CD1c-positive myeloid dendritic cell (primary cell): ENCODE results near the gene ARF5.
A peak's percentile ranks its signal among the peaks of the same experiment; 100 is the strongest.
"Not testable (repeated sequence)": the region's sequence is repeated elsewhere in the genome, so short reads cannot be mapped to it uniquely, and the experiment has no call there.

Source experiments
- DNase-seq: peaks from one replicate; pipeline ENCODE4 v3.0.0-alpha.2; 2016; ENCODE audit errors: extremely low spot score

Gene ARF5

DNA sequence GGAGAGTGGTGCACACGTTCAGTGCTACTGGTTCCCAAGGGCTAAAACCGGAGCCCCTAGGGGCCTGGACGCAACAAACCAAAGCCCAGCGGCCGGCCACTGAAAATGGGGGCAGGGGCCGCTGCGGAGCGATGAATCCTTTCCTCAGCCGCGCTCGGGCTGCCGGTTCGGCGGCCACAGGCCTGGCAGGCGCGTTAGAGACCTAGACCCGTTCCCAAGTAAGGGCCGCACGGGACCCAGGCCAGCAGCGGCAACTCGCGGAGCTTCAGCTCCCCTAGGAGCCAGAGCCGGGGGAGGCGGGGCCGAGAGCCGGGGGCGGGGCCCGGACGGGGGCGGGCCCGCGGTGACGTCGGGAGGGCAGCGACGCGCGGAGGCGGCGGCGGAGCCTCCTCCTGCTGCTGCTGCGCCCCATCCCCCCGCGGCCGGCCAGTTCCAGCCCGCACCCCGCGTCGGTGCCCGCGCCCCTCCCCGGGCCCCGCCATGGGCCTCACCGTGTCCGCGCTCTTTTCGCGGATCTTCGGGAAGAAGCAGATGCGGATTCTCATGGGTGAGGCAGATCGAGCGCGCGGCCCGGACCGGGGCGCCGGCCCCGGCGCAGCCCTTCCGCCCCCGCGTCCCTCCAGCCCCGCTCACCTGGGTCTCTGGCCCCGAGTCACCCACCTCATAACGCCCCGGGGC is at the start of gene ARF5:
ARF5 (plus strand) TSS at position 393 of the 678 bp plus-strand sequence; CDS start at position 481, 88 bp downstream.
- peak; percentile 94 for DNase-seq

DNA sequence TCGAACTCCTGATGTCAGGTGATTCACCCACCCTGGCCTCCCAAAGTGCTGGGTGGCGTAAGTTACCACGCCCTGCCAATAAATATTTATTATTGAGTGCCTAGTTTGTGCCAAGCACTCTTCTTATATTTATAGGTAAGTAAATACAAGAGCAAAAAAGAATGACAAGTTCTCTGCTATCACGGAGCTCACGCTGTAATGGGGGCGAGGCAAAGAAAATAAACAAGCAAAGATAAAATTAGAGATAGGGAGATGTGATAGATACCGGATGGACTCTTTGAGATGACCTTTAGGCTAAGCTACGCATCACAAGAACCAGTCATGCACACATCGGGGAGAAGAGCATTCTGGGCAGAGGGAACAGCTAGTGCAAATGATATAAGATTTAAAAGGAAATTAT is 49.1 kb upstream of the ARF5 start:
- DNase-seq, result no peak

DNA sequence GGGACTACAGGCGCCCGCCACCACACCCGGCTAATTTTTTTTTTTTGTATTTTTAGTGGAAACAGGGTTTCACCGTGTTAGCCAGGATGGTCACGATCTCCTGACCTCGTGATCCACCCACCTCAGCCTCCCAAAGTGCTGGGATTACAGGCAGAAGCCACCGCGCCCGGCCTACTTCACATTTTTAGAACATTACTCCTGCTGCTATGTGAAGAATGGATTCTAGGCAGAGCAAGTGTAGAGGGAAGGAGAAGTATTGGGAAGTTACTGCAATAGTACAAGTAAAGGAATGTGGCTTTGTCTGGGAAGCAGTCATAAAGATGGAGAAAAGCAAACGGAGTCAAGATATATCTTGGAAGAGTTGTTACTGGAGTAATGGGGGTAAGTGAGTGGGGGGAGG is 47.8 kb upstream of the ARF5 start:
- DNase-seq, result not testable (repeated sequence)

DNA sequence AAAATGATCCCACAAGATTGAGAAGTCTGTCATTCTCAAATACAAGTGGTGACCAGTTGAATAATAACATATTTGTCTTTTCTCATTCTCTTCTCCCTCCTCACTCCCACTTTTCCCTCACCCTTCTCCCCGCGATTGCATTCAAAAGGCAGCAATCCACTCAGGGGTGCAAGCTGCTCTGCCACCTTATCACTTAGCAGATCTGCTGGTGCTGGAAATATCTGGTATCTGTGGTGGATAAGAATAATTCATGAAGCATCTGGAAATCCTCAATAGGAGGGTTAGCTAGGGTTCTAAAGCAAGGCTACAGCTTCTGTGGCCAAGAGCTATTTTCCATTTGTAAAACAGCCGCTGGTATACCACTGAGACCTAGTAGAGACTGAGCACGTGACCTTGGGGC is 46.7 kb upstream of the ARF5 start:
- DNase-seq, result no peak

GRCh38 chr7:127546313-127546712 is 41.9 kb upstream of the ARF5 start:
- DNase-seq, result no peak

DNA sequence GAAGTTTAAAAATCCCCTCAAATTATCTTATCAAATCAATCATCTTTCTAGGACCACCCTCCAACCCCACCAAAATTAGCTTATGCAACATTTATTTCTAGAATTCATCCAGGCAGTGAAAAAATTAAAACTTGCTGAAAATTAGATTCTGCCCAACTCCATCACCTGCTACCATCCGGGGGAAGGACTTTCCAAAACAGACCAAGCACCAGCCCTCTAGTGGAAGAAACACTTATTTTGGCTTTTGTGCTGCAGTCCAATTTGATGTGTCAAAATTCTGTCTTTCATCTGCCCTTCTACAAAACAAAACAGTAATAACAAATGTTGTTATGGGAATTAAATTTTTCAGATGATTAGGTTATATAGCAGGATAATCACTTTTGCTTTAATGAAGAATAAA is 38.0 kb upstream of the ARF5 start:
- DNase-seq, result no peak

DNA sequence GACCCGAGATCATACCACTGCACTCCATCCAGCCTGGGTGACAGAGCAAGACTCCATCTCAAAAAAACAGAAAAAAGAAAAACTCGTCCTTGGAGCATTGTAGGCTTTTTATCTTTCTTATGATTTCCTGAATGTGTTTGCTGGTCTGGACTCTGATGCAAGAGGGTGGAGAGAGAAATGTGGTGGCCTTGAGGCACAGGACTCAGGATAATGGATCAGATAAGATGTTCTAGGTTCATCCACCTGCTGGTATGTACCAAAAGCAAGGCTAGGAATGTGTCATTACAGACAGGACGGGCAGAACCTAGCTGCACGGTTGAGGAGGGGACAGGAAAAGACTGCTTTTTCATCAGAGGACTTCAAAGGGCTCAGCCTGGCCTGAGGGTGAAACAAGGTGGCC is 36.3 kb upstream of the ARF5 start:
- DNase-seq, result no peak

- no peak for DNase-seq
Measured at GRCh38 chr7:127556404-127556803, 31.8 kb upstream of the ARF5 start.

DNA sequence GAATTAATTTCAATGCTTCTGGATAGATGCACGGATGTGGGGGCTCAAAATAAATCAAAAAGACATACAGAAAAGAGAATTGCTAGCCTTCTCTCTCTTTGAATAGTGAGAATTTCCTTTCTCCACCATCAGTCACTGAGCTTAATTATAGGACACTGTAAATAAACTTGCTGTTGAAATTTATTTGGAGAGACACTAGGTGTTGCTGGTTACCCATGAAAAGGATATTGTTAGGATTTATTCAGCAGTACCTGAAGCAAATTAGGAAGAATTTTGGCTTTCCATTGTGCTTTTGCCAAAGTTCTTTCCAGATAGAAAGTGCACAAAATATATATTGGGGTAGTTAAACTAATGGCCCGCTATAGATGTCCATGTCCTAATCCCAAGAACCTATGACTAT is 30.4 kb upstream of the ARF5 start:
- no peak for DNase-seq

DNA sequence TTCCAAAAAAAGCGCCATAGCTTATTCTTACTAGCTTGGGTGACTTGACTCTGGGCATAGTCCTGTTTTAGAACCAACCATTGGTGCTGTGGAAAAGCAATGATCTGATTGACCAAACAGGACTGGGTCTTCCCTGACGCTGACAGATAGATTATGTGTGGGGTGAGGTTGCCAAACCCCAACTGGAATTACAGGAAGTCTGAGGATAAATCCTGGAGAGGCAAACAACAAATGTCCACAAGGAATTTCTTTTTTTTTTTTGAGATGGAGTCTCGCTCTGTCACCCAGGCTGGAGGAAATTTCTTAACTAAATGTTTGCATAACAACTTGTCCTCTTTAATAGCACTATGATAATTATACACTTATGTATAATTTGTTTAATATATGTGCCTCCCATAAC is 22.0 kb upstream of the ARF5 start:
- no peak for DNase-seq

- not testable (repeated sequence) for DNase-seq
Measured at GRCh38 chr7:127568034-127568433, 20.2 kb upstream of the ARF5 start.

DNA sequence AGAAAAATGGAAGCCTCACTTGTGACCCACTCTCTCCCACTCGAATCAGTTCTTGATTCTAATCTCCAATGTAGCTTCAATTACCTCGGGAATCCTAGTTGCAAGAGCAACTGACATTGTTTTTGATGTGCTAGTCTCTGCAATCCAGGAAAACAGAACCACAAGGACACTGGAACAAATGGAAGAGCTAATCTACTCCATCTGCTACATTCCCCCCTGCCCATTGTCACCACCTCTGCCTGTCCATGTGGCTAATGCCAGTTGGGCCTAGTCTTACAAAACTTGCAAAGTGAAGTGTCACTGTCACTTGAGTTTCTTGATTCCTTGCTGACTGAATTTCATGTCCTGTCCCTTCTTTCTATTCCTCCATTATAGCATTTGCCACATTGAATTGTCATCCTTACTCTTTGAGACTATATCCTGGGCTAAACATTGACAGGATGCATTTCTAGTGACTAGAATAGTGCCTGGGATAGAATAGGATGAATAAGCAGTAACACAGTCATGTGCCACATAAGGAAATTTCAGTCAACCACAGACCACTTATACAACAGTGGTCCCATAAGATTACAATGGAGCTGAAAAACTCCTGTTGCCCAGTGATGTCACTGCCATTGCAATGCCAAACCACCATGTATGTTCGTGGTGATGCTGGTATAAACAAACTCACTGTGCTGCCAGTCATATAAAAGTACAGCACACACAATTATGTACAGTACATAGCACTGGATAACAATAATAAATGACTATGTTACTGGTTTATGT is 16.3 kb upstream of the ARF5 start:
- DNase-seq, result no peak

DNA sequence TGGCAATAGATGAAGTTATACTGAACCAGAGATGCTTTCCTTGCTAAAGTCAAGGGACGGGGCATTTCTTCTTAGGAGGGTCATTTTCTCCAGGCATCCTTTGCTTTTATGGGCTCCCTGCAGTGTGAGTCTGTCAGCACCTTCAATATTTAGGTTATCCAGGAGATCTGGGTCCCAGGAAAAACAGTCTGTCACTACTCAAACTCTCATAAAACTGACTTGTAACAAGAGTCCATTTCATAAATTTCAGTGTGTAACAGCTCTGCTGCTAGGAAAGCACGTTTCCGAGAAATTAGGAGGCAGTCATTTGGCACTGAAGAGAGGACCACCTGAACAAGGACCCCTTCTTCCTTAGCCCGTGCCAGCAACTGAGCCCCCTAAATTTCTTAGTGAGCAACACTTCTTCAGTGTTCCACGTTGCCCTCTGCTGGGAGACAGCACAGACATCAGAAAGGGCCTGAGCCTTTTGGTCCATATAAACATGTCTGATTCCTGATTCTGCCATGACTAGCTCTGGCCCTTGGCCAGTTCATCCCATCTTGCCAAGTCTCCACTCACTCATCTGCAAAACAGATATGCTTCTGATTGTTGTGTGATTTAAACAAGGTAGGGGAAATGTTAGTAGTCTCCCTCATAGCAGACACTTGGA is 10.1 kb upstream of the ARF5 start:
- DNase-seq, result no peak

DNA sequence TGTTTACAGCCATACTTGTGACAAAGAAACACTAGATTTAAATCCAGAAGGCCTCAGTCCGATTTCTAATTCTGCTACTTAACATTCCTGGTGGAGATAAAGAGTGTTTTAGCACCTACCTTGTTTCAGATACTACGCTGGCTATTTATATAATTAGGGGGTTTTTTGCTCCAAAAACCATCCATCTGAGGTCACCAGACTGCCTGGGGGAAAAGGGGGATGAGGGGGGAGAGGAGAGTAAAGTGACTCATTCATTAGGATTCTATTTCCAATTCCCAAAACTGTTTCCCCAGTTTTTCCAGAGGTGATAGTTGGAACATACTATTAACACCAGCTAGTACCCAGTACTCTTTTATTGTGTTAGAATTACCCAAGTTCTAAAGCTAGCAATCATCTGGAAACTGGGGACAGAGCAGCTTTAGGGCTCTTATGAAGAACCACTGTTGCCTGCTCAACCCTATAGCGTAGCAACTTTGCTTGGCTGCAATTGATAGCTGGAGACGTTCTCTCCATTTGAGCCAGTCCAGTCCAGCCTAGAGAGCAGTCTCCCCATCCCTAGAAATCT is 9.4 kb upstream of the ARF5 start:
- no peak for DNase-seq

DNA sequence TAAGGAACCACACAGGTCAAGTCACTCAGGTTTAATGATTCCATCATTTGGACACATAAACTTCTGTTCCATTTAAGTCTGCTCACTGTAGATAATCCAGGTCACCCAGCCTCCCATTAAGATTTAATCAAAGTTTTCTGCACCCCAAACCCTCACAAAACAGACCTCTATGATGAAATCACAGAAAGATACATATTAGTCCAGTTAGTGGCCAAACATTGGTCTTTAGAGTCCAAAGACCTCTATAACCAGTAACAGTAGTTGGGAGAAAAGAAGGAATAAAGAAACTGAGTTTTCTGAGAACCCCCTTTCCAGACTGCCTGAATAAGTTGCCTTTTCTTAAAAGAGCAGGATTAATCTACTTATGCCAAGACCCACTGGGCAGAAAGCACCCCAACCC is 7.6 kb upstream of the ARF5 start:
- DNase-seq, result no peak

DNA sequence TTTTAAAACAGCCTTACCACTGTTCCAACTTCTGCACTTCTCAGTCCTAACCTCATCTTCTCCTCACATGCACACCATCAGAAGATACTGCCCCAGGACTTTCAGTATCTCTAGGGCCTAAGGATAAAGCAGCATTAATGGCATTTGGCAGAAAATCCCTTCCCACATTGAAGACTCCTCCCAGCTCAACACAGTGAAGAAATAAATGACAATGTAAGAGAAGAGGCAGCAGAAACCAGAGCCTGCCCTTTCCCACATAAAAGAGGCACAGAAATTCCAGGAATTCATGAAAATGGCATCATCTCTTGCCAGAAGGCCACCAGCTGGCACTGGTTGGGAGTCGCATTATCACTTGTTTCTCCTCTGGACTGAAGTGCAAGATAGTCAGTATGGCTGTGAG is 6.5 kb upstream of the ARF5 start:
- no peak for DNase-seq

DNA sequence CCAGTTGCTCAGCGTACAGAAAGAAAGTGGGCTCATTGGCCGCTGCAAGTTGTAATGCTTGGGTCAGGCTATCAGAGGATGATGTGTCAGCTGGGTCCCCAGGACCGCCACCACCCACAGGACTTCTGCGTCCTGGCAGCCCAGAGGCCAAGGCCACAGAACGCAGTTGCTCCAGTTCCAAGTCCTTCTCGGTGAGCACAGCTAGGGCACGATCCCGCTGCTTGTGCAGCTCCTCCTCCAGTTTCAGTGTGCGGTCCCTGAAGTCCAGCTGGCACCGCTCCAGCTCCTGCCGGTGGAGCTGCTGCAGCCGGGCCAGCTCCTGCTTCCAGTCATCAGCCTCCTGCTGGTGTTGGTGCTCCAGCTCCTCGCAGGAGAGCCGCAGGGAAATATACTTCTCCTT is 5.8 kb upstream of the ARF5 start:
- no peak for DNase-seq

- DNase-seq, result no peak
Measured at GRCh38 chr7:127584648-127585043, 3.6 kb upstream of the ARF5 start.

DNA sequence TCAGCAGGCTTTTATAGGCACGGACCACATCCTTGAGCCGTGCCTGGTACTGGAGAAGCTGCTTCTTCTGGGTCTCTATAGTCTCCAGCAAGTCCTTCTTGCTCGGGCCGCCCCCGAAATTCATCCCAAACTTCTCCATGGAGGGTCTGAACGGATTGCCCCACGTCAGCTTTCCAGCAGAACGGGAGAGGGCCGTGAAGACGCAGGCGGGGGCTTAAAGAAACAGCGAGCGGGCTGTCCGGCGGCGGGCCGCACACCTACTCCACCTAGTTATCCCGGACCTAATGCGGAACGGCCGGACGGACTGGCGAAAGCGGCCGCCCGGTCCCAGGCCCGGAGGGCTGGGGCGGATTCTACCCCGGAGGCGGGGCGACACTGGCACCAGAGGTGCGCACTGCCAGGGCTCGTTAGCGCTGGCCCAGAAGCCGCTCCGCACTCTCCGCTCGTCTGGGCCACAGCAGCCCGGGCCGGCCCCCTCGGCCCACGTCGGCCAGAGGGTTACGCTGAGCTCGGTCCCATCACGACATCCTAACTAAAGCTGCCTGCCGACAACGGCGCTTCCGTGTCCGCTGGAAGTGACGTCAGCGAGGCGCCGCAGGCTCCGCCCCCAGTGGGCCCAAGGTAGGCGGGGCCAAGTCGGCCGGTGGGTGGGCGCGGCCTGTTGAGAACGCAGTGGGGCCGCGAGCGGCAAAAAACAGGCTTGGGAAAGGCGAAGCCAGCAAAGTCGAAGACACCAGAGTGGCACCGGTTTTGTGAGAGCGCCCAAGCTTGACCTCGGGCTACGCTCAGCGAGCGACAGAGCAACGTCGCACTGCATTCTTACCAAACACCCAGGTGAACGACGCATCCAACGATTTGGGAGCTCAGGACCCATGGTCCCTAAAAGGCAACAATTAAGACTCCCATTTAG is 2.9 kb upstream of the ARF5 start, which contains the start of gene GCC1:
GCC1 (minus strand) TSS at position 553 of the 910 bp plus-strand sequence; CDS start at position 139, 414 bp downstream.
- peak; percentile 96 for DNase-seq

- no peak for DNase-seq
Measured at GRCh38 chr7:127586346-127586745, 1.9 kb upstream of the ARF5 start.

- DNase-seq, result peak; percentile 39
Measured at GRCh38 chr7:127587663-127588018, 570 bp upstream of the ARF5 start.
